SK-N-MC (cell line): ENCODE measurements around the gene UNC79.

Source experiments
- EZH2 ChIP-seq: fragments of 200-600 bp; sonication (generic); IDR thresholded peaks from one replicate; pipeline ENCODE4 v1.6.1; 2017; ENCODE audit warnings: antibody characterized with exemption
- FOXP2 ChIP-seq: optimal IDR thresholded peaks from 2 replicates; pipeline ENCODE3; 2011; ENCODE audit warnings: mild to moderate bottlenecking, moderate library complexity; ENCODE audit not compliant: insufficient read depth; ENCODE audit errors: extremely low read length, control extremely low read depth
- POLR2AphosphoS5 ChIP-seq: IDR thresholded peaks from 2 replicates; pipeline ENCODE4 v1.6.1; 2012; ENCODE audit warnings: mild to moderate bottlenecking, low read depth, low read length, borderline replicate concordance

GRCh38 chr14:93537951-93538350 is 107.2 kb downstream of the UNC79 start:
- TF ChIP-seq EZH2 (no peak), POLR2AphosphoS5 (no peak), FOXP2 (no peak)
